Testis (tissue), 3 donors: ENCODE results near the gene SMIM44. TPM values are rescaled to one million over a fixed set of nuclear protein-coding genes. Genes with fewer than 3 reads are reported as not detected.

Experiments
- DNase-seq: peaks from one replicate; pipeline ENCODE4 v3.0.0-alpha.2; 2019
- H3K27ac ChIP-seq, 2 donors: fragments of 200-600 bp; sonication (generic); one replicate each; pipeline ENCODE4 v1.5.1; 2019
- H3K27me3 ChIP-seq: fragments of 200-600 bp; sonication (generic); one replicate; pipeline ENCODE4 v1.5.1; 2019
- H3K36me3 ChIP-seq: fragments of 200-600 bp; sonication (generic); one replicate; pipeline ENCODE4 v1.5.1; 2017; ENCODE audit warnings: low read depth; ENCODE audit errors: missing control alignments
- H3K4me1 ChIP-seq: fragments of 200-600 bp; sonication (generic); one replicate; pipeline ENCODE4 v1.5.1; 2019
- H3K4me3 ChIP-seq, 2 donors: fragments of 200-600 bp; sonication (generic); one replicate each; pipeline ENCODE4 v1.5.1; 2017 to 2019
- H3K9me3 ChIP-seq: fragments of 200-600 bp; sonication (generic); one replicate; pipeline ENCODE4 v1.5.1; 2017
- POLR2A ChIP-seq: fragments of 450-650 bp; IDR thresholded peaks from one replicate; pipeline ENCODE4 v1.6.1; 2017; ENCODE audit warnings: antibody characterized with exemption, mild to moderate bottlenecking, moderate library complexity
- WGBS, 2 donors: methylation state at CpG; one replicate each; pipeline ENCODE4 v1.1.5; 2018; 5-methylcytosine and 5-hydroxymethylcytosine counted together
- intact Hi-C: fragments of 100-400 bp; cut with DNase I; formaldehyde crosslinking; loops from one replicate; pipeline ENCODE4 v1.15.1; 2023; ENCODE audit warnings: low total_unique reads
- polyA plus RNA-seq: library from polyadenylated mRNA; stranded (reverse); fragments of 350-450 nt; fragmentation: Illumina TruSeq; extraction: RNeasy Lipid Tissue Mini Kit (QIAGEN cat#74804); gene quantifications from one replicate; pipeline ENCODE4 v1.2.3, GENCODE V29; 2014; ENCODE audit warnings: low read depth, low replicate concordance; ENCODE audit not compliant: insufficient read depth
- total RNA-seq, 2 donors: library from RNA; depleted of rRNA; stranded (reverse); fragments of >200 nt; gene quantifications; one replicate each; pipeline ENCODE4 v1.2.3, GENCODE V29; 2016
- TF ChIP-seq, protein P1 (sequence below), 3 experiments: fragments of 450-650 bp in 2 of 3; fragments of 200-600 bp in 1 of 3; sonication (generic) in 1 of 3; IDR thresholded peaks; one replicate each; pipeline ENCODE4 v1.5.1; 2016 to 2019; ENCODE audit warnings: antibody characterized with exemption in 3 of 3, mild to moderate bottlenecking in 2 of 3, moderate library complexity in 1 of 3

Gene SMIM44
- total and polyA plus RNA-seq, 3 donors from 2014 or later: not detected

DNA sequence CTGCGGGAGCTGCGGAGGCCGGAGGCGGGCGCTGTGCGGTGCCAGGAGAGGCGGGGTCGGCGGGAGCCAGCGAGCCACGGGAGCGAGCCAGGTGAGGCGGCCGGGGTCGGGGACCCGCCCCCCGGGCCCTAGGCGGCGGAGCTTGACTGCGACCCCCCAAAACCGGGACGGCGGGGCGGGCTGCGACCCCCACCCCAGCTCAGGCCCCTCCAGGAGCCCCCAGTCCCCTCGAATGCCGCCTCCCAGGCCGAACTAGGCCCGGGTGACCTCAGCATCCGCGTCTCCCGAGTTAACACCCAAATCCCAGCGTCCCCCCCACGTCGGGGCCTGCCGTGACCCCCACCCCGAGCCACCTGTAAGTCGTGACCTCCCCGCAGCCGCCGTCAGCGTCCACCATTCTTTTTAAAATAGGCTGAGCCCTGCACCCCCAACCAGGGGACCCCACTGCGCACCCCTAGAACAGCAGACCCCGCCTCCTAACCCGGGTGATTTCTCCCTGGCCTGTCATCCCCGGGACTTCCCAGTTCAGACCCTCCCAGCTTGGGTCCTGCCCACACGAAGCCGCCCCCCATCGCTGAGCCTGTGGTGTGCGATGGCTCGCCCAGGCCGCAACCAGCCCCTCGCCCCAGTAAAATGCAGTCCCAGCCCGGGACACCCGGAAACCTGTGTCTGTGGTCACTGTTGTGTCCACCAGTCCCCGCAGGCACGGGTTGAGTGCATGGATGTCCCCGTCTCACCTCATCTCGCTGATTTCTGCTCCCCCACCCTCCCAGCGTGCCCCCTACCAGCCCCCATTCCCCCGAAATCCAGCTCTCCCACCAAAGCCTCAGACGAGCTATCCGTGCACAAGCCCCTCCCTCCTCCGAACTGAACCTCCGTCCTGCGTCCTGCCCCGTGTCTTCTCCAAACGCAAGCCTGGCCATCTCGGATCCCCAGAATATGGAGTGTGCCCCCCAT, 23.4 kb upstream of the SMIM44 start:
- peak; percentile 39 for DNase-seq
- Histone ChIP-seq H3K27me3 (no peaks in the 10 kb centered on the region), H3K4me3 (peak overlapping the region; percentile 70 to 93), H3K27ac (peak overlapping the region; percentile 79 to 90), H3K9me3 (no peaks in the 10 kb centered on the region), H3K4me1 (peaks cover 17% of the 10 kb centered on the region), H3K36me3 (no peaks in the 10 kb centered on the region)
- intact Hi-C loops: no loop called here
- WGBS, 2 donors: 0 to 1% methylated on average over 27 to 46 of the region's 69 CpGs
- TF ChIP-seq, protein P1, sequence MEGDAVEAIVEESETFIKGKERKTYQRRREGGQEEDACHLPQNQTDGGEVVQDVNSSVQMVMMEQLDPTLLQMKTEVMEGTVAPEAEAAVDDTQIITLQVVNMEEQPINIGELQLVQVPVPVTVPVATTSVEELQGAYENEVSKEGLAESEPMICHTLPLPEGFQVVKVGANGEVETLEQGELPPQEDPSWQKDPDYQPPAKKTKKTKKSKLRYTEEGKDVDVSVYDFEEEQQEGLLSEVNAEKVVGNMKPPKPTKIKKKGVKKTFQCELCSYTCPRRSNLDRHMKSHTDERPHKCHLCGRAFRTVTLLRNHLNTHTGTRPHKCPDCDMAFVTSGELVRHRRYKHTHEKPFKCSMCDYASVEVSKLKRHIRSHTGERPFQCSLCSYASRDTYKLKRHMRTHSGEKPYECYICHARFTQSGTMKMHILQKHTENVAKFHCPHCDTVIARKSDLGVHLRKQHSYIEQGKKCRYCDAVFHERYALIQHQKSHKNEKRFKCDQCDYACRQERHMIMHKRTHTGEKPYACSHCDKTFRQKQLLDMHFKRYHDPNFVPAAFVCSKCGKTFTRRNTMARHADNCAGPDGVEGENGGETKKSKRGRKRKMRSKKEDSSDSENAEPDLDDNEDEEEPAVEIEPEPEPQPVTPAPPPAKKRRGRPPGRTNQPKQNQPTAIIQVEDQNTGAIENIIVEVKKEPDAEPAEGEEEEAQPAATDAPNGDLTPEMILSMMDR (IDR thresholded peaks at IDR 0.05): no peak
- TF ChIP-seq POLR2A: no peak

- WGBS, 2 donors: 1 to 3% methylated on average over 21 to 50 of the region's 79 CpGs
- peak; percentile 31 for TF ChIP-seq POLR2A
- TF ChIP-seq, protein P1 (IDR thresholded peaks at IDR 0.05): no peak
- no peaks in the 10 kb centered on the region for H3K9me3 ChIP-seq
- intact Hi-C loops: no loop called here
- H3K27ac ChIP-seq: peak within 1 kb of the TSS; percentile 79 to 90
- no peaks in the 10 kb centered on the region for H3K36me3 ChIP-seq
- no peaks in the 10 kb centered on the region for H3K27me3 ChIP-seq
- peak within 1 kb of the TSS; percentile 70 to 93 for H3K4me3 ChIP-seq
- peaks cover 14% of the 10 kb centered on the region for H3K4me1 ChIP-seq
- peak; percentile 99 for DNase-seq
Measured at GRCh38 chr19:3505598-3506383, 22.6 kb upstream of the SMIM44 start, which contains the start of gene FZR1. TSS of gene FZR1 (plus strand) at chr19:3506311. CDS start at chr19:3522990, 16,679 bp downstream.

GRCh38 chr19:3504735-3505134, 21.5 kb upstream of the SMIM44 start:
- no peak overlapping the region for H3K27ac ChIP-seq
- no peak for DNase-seq
- WGBS, 2 donors: 63 to 82% methylated on average over 5 of the region's 5 CpGs
- no peak overlapping the region for H3K4me3 ChIP-seq
- intact Hi-C loops: no loop called here
- TF ChIP-seq POLR2A: no peak
- TF ChIP-seq, protein P1 (IDR thresholded peaks at IDR 0.05): no peak
- no peaks in the 10 kb centered on the region for H3K9me3 ChIP-seq
- no peaks in the 10 kb centered on the region for H3K36me3 ChIP-seq
- peaks cover 17% of the 10 kb centered on the region for H3K4me1 ChIP-seq
- H3K27me3 ChIP-seq: no peaks in the 10 kb centered on the region

GRCh38 chr19:3503036-3503572, 19.9 kb upstream of the SMIM44 start:
- Histone ChIP-seq H3K4me3 (no peak overlapping the region), H3K27me3 (no peaks in the 10 kb centered on the region), H3K9me3 (no peaks in the 10 kb centered on the region), H3K4me1 (peaks cover 21% of the 10 kb centered on the region), H3K36me3 (no peaks in the 10 kb centered on the region), H3K27ac (peak overlapping the region in 1 of 2 donors; percentile 19)
- TF ChIP-seq, protein P1 (IDR thresholded peaks at IDR 0.05): no peak
- no peak for TF ChIP-seq POLR2A
- WGBS, 2 donors: 58 to 59% methylated on average over 11 to 13 of the region's 13 CpGs
- DNase-seq: peak; percentile 56
- intact Hi-C loops: no loop called here
